HepG2 (cell line): Measurements from ENCODE around the gene RABEP2. TPM values are rescaled to one million over a fixed set of nuclear protein-coding genes. Genes with fewer than 3 reads are reported as not detected.

Source experiments
- ATAC-seq: fragments of 200-7000 bp; cut with Tn5 transposase; 3 replicates; pipeline ENCODE4 v1.9.1; 2020; ENCODE audit warnings: mild to moderate bottlenecking, moderate library complexity
- BruUV-seq: library from RNA; stranded (reverse); fragments of 400-500 nt; replicated peaks from 2 replicates; lab custom pipeline; 2021; lab: Mats Ljungman, UMichigan
- CTCF ChIA-PET: fragments of 300-600 bp; formaldehyde crosslinking; extraction: SDS; loops from one replicate; lab custom pipeline; 2021; ENCODE audit warnings: low total read pairs, inconsistent platforms, low intra/inter-chr PET ratio; lab: Yijun Ruan, JAX
- POLR2A ChIA-PET: fragments of 350-600 bp; sonication (Branson Sonifier 250); formaldehyde crosslinking; loops from one replicate; lab custom pipeline; 2020; ENCODE audit warnings: antibody characterized with exemption, inconsistent platforms; lab: Yijun Ruan, JAX
- DNase-seq: peaks from one replicate; pipeline ENCODE4 v3.0.0-alpha.2; 2015; ENCODE audit warnings: low spot score
- FAIRE-seq: peaks from 3 replicates; lab custom pipeline; 2011; peaks lifted over from hg19 to GRCh38; lab: Jason Lieb, UNC
- H2AFZ ChIP-seq: one replicate; pipeline ENCODE4 v1.6.1; 2011; ENCODE audit warnings: low read length, inconsistent platforms
- H3K27ac ChIP-seq: fragments of 300-600 bp; 3 replicates; pipeline ENCODE4 v1.8.0; 2011; ENCODE audit warnings: mixed run types, mild to moderate bottlenecking, mixed read lengths, low read length, inconsistent platforms; ENCODE audit not compliant: insufficient read depth; ENCODE audit errors: extremely low read length
- H3K27me3 ChIP-seq, 2 experiments: fragments of 200-600 bp in 1 of 2; 2 replicates in 1 of 2; 3 replicates in 1 of 2; pipeline versions ENCODE4 v1.6.0 to v1.8.0; 2011; ENCODE audit warnings: low read length in 2 of 2, mild to moderate bottlenecking in 2 of 2, moderate library complexity in 2 of 2, inconsistent platforms in 1 of 2; ENCODE audit not compliant: insufficient read depth in 2 of 2, control insufficient read depth in 1 of 2
- H3K36me3 ChIP-seq, 2 experiments: fragments of 200-600 bp in 1 of 2; replicated peaks in 1 of 2; 2 replicates in 1 of 2; 3 replicates in 1 of 2; pipeline versions ENCODE4 v1.5.1 to v1.8.0; 2011; ENCODE audit warnings: low read length in 2 of 2, inconsistent platforms in 1 of 2; ENCODE audit not compliant: insufficient read depth in 2 of 2, control insufficient read depth in 1 of 2
- H3K4me1 ChIP-seq: 2 replicates; pipeline ENCODE4 v1.5.1; 2012; ENCODE audit warnings: low read length, inconsistent platforms; ENCODE audit not compliant: insufficient read depth
- H3K4me2 ChIP-seq: 2 replicates; pipeline ENCODE4 v1.6.0; 2011; ENCODE audit warnings: low read depth, low read length, inconsistent platforms
- H3K4me3 ChIP-seq, 3 experiments: fragments of 200-600 bp in 1 of 3; sonication (generic), shearing (Covaris generic) in 1 of 3; replicated peaks in 1 of 3; 2 replicates each; pipeline ENCODE4 v1.5.1; 2011 to 2016; ENCODE audit warnings: low read length in 3 of 3, inconsistent platforms in 2 of 3, low read depth in 2 of 3, mild to moderate bottlenecking in 2 of 3, control low read depth in 1 of 3, mixed read lengths in 1 of 3; ENCODE audit not compliant: insufficient read depth in 1 of 3
- H3K79me2 ChIP-seq: one replicate; pipeline ENCODE4 v1.6.1; 2011; ENCODE audit warnings: low read length, inconsistent platforms; ENCODE audit not compliant: insufficient read depth
- H3K9ac ChIP-seq: 2 replicates; pipeline ENCODE4 v1.6.0; 2011; ENCODE audit warnings: mild to moderate bottlenecking, low read depth, low read length, inconsistent platforms; ENCODE audit not compliant: insufficient read depth
- H3K9me3 ChIP-seq: 2 replicates; pipeline ENCODE4 v1.5.1; 2012; ENCODE audit warnings: mild to moderate bottlenecking, low read length
- H4K20me1 ChIP-seq: 2 replicates; pipeline ENCODE4 v1.6.0; 2011; ENCODE audit warnings: inconsistent platforms, mild to moderate bottlenecking, low read length, moderate library complexity; ENCODE audit not compliant: insufficient read depth
- NONO ChIP-seq, 2 experiments: fragments of 450-650 bp in 1 of 2; sonication (generic) in 1 of 2; formaldehyde crosslinking in 1 of 2; IDR thresholded peaks in 1 of 2; conservative IDR thresholded peaks in 1 of 2; 2 replicates each; pipeline versions ENCODE4 v1.6.1 to v1.8.0; 2017 to 2022; ENCODE audit warnings: mild to moderate bottlenecking in 1 of 2, missing genetic modification reagents in 1 of 2, moderate library complexity in 1 of 2
- RBM22 ChIP-seq: fragments of 200-400 bp; formaldehyde crosslinking; optimal IDR thresholded peaks from 2 replicates; pipeline ENCODE3; 2017; ENCODE audit warnings: mild to moderate bottlenecking, low read length, moderate library complexity
- ZBTB7B ChIP-seq: sonication (generic); formaldehyde crosslinking; IDR thresholded peaks from 2 replicates; pipeline ENCODE4 v1.4.0; 2020; ENCODE audit warnings: missing genetic modification reagents
- ZFP37 ChIP-seq: sonication (generic); formaldehyde crosslinking; IDR thresholded peaks from 2 replicates; pipeline ENCODE4 v1.4.0; 2020; ENCODE audit warnings: missing genetic modification reagents, borderline replicate concordance
- ZNF12 ChIP-seq: sonication (generic); formaldehyde crosslinking; IDR thresholded peaks from 2 replicates; pipeline ENCODE4 v1.5.0; 2020; ENCODE audit warnings: missing genetic modification reagents
- ZNF768 ChIP-seq: sonication (generic); formaldehyde crosslinking; IDR thresholded peaks from 2 replicates; pipeline ENCODE4 v1.4.0; 2020; ENCODE audit warnings: missing genetic modification reagents
- WGBS: methylation state at CpG from one replicate; pipeline ENCODE4 v1.1.6; 2017; ENCODE audit warnings: low lambda C conversion rate; 5-methylcytosine and 5-hydroxymethylcytosine counted together
- in situ Hi-C: cut with HindIII; loops from 2 replicates; pipeline ENCODE4 v1.10.0; 2017; ENCODE audit warnings: low pct_unique_long_range_greater_than_20kb; ENCODE audit not compliant: extremely low pct_ligation_motif_present
- intact Hi-C: fragments of 100-400 bp; cut with micrococcal nuclease; formaldehyde crosslinking; loops from one replicate; pipeline ENCODE4 v1.10.0; 2022; ENCODE audit not compliant: unreplicated experiment
- polyA plus RNA-seq, 8 experiments: library from polyadenylated mRNA; depleted of rRNA in 3 of 8; stranded (reverse) in 7 of 8; unstranded in 1 of 8; fragments of >200 nt; fragmentation: Illumina TruSeq in 4 of 8; extraction: Trizol in 4 of 8; gene quantifications; 2 replicates each; pipeline versions ENCODE4 v1.2.1 to v1.2.3, GENCODE V29; 2011 to 2016; ENCODE audit warnings: low read depth in 4 of 8, missing spikeins in 1 of 8, mixed read lengths in 1 of 8; ENCODE audit not compliant: insufficient read depth in 1 of 8
- total RNA-seq, 5 experiments: library from RNA; depleted of rRNA; stranded (reverse); fragments of >200 nt; fragmentation: Illumina TruSeq; extraction: Trizol; gene quantifications; 2 replicates each; pipeline ENCODE4 v1.2.3, GENCODE V29; 2016; ENCODE audit warnings: low read depth in 1 of 5
- TF ChIP-seq, protein P1 (sequence below): sonication (generic); formaldehyde crosslinking; IDR thresholded peaks from 2 replicates; pipeline ENCODE4 v1.5.0; 2020; ENCODE audit warnings: missing genetic modification reagents
- TF ChIP-seq, protein P2 (sequence below): sonication (generic); formaldehyde crosslinking; IDR thresholded peaks from 2 replicates; pipeline ENCODE4 v1.5.0; 2020; ENCODE audit warnings: mild to moderate bottlenecking, missing genetic modification reagents
- TF ChIP-seq, protein P3 (sequence below): sonication (generic); formaldehyde crosslinking; IDR thresholded peaks from 2 replicates; pipeline ENCODE4 v1.4.0; 2020; ENCODE audit warnings: mild to moderate bottlenecking, low read depth, missing genetic modification reagents

RABEP2 gene
- total and polyA plus RNA-seq, 2 of the 13 experiments (the other 11 are each of a cell fraction or from before 2014, with no cell fraction given) = 10.8 to 18.4 TPM

DNA sequence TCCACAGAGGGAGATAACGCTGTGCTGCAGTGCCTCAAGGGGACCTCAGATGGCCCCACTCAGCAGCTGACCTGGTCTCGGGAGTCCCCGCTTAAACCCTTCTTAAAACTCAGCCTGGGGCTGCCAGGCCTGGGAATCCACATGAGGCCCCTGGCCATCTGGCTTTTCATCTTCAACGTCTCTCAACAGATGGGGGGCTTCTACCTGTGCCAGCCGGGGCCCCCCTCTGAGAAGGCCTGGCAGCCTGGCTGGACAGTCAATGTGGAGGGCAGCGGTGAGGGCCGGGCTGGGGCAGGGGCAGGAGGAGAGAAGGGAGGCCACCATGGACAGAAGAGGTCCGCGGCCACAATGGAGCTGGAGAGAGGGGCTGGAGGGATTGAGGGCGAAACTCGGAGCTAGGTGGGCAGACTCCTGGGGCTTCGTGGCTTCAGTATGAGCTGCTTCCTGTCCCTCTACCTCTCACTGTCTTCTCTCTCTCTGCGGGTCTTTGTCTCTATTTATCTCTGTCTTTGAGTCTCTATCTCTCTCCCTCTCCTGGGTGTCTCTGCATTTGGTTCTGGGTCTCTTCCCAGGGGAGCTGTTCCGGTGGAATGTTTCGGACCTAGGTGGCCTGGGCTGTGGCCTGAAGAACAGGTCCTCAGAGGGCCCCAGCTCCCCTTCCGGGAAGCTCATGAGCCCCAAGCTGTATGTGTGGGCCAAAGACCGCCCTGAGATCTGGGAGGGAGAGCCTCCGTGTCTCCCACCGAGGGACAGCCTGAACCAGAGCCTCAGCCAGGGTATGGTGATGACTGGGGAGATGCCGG, 7.5 kb upstream of the RABEP2 start:
- Histone ChIP-seq H3K9me3 (no peaks in the 10 kb centered on the region), H3K9ac (no peak overlapping the region), H3K79me2 (no peaks in the 10 kb centered on the region), H3K4me3 (no peak overlapping the region), H2AFZ (no peak overlapping the region), H3K36me3 (no peaks in the 10 kb centered on the region), H3K27me3 (no peaks in the 10 kb centered on the region), H3K4me2 (peak overlapping the region; percentile 9; the same call in 1 of the 2 replicates), H3K27ac (no peak overlapping the region), H3K4me1 (peaks cover 77% of the 10 kb centered on the region), H4K20me1 (no peaks in the 10 kb centered on the region)
- POLR2A ChIA-PET = interaction anchor here (0.7 to 0.8 kb wide), 2 partner anchors 68 to 69 kb away, joined by 3 read pairs; no protein-coding TSS in a partner anchor
- no peak for FAIRE-seq
- no peak for DNase-seq
- 49% methylated on average over 20 of the region's 20 CpGs for WGBS
- CTCF ChIA-PET = no interaction called here
- intact Hi-C loops (no loop called here), in situ Hi-C loops (no loop called here)
- no peak for ATAC-seq
- TF ChIP-seq NONO (IDR thresholded peaks at IDR 0.05) = no peak
- TF ChIP-seq NONO (CRISPR knock-in tag; conservative IDR thresholded peaks at IDR 0.05) = no peak
- 0 out of 2 replicates have a peak, but pooled peaks have one; percentile 43 for TF ChIP-seq ZNF768 (CRISPR knock-in tag)
- no TSS peak for BruUV-seq

DNA sequence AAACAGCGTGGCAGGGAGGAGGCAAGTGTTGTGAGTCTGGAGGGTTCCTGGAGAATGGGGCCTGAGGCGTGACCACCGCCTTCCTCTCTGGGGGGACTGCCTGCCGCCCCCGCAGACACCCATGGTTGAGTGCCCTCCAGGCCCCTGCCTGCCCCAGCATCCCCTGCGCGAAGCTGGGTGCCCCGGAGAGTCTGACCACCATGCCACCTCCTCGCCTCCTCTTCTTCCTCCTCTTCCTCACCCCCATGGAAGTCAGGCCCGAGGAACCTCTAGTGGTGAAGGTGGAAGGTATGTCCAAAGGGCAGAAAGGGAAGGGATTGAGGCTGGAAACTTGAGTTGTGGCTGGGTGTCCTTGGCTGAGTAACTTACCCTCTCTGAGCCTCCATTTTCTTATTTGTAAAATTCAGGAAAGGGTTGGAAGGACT, 6.8 kb upstream of the RABEP2 start, which contains the start of gene CD19:
Gene CD19, plus strand, starts transcription at position 171 of the 425 bp plus-strand sequence. Its CDS starts 30 bp downstream, at position 201.
- 64% methylated on average over 10 of the region's 10 CpGs for WGBS
- Histone ChIP-seq H3K79me2 (no peaks in the 10 kb centered on the region), H3K9me3 (no peaks in the 10 kb centered on the region), H3K27me3 (no peaks in the 10 kb centered on the region), H3K4me3 (no peak within 1 kb of the TSS), H4K20me1 (no peaks in the 10 kb centered on the region), H3K4me1 (peaks cover 72% of the 10 kb centered on the region), H2AFZ (no peak within 1 kb of the TSS), H3K27ac (no peak within 1 kb of the TSS), H3K4me2 (peak within 1 kb of the TSS; percentile 9; the same call in 1 of the 2 replicates), H3K36me3 (no peaks in the 10 kb centered on the region), H3K9ac (no peak within 1 kb of the TSS)
- intact Hi-C loops = no loop called here
- in situ Hi-C loops = no loop called here
- FAIRE-seq (no peak), DNase-seq (no peak), ATAC-seq (no peak)
- ChIA-PET CTCF (no interaction called here), POLR2A (no interaction called here)
- BruUV-seq = no TSS peak
- TF ChIP-seq ZBTB7B (CRISPR knock-in tag) (no peak), RBM22 (no peak), ZNF12 (CRISPR knock-in tag) (no peak), ZFP37 (CRISPR knock-in tag) (no peak), ZNF768 (CRISPR knock-in tag) (peak; percentile 90)
- TF ChIP-seq, protein P1, sequence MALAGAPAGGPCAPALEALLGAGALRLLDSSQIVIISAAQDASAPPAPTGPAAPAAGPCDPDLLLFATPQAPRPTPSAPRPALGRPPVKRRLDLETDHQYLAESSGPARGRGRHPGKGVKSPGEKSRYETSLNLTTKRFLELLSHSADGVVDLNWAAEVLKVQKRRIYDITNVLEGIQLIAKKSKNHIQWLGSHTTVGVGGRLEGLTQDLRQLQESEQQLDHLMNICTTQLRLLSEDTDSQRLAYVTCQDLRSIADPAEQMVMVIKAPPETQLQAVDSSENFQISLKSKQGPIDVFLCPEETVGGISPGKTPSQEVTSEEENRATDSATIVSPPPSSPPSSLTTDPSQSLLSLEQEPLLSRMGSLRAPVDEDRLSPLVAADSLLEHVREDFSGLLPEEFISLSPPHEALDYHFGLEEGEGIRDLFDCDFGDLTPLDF (CRISPR knock-in tag) = no peak
- TF ChIP-seq, protein P2, sequence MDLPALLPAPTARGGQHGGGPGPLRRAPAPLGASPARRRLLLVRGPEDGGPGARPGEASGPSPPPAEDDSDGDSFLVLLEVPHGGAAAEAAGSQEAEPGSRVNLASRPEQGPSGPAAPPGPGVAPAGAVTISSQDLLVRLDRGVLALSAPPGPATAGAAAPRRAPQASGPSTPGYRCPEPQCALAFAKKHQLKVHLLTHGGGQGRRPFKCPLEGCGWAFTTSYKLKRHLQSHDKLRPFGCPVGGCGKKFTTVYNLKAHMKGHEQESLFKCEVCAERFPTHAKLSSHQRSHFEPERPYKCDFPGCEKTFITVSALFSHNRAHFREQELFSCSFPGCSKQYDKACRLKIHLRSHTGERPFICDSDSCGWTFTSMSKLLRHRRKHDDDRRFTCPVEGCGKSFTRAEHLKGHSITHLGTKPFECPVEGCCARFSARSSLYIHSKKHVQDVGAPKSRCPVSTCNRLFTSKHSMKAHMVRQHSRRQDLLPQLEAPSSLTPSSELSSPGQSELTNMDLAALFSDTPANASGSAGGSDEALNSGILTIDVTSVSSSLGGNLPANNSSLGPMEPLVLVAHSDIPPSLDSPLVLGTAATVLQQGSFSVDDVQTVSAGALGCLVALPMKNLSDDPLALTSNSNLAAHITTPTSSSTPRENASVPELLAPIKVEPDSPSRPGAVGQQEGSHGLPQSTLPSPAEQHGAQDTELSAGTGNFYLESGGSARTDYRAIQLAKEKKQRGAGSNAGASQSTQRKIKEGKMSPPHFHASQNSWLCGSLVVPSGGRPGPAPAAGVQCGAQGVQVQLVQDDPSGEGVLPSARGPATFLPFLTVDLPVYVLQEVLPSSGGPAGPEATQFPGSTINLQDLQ (CRISPR knock-in tag) = no peak
- TF ChIP-seq, protein P3, sequence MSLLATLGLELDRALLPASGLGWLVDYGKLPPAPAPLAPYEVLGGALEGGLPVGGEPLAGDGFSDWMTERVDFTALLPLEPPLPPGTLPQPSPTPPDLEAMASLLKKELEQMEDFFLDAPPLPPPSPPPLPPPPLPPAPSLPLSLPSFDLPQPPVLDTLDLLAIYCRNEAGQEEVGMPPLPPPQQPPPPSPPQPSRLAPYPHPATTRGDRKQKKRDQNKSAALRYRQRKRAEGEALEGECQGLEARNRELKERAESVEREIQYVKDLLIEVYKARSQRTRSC (CRISPR knock-in tag) = no peak
